Activated naive CD4-positive, alpha-beta T cell treated with anti-CD3 and anti-CD28 coated beads, Interleukin-2, amount 50 U/mL, for 24 hours (primary cell): ENCODE results near the gene SFRP4.

Experiments used
- H3K27ac Mint-ChIP-seq: one replicate; pipeline ENCODE4 v1.8.0; 2021; ENCODE audit warnings: mild to moderate bottlenecking, mixed read lengths
- H3K27me3 Mint-ChIP-seq: one replicate; pipeline ENCODE4 v1.8.0; 2021; ENCODE audit warnings: mixed read lengths
- H3K36me3 Mint-ChIP-seq: one replicate; pipeline ENCODE4 v1.8.0; 2021; ENCODE audit warnings: mixed read lengths
- H3K4me1 Mint-ChIP-seq: one replicate; pipeline ENCODE4 v1.8.0; 2021; ENCODE audit warnings: mixed read lengths
- H3K4me3 Mint-ChIP-seq: one replicate; pipeline ENCODE4 v1.8.0; 2021; ENCODE audit warnings: mild to moderate bottlenecking, mixed read lengths
- H3K9me3 Mint-ChIP-seq: one replicate; pipeline ENCODE4 v1.8.0; 2021; ENCODE audit warnings: mixed read lengths

The SFRP4 gene

GRCh38 chr7:37912756-37913155 lies 3.9 kb downstream of the SFRP4 start:
- no peaks in the 10 kb centered on the region for H3K36me3 Mint-ChIP-seq
- no peak overlapping the region for H3K4me3 Mint-ChIP-seq
- no peaks in the 10 kb centered on the region for H3K9me3 Mint-ChIP-seq
- peaks cover 12% of the 10 kb centered on the region for H3K4me1 Mint-ChIP-seq
- peaks cover 28% of the 10 kb centered on the region for H3K27me3 Mint-ChIP-seq
- H3K27ac Mint-ChIP-seq = no peak overlapping the region

GRCh38 chr7:37908221-37908788 lies 8.3 kb downstream of the SFRP4 start:
- Mint-ChIP-seq H3K9me3 (no peaks in the 10 kb centered on the region), H3K27me3 (peaks cover 11% of the 10 kb centered on the region), H3K4me3 (no peak overlapping the region), H3K4me1 (no peaks in the 10 kb centered on the region), H3K27ac (no peak overlapping the region), H3K36me3 (no peaks in the 10 kb centered on the region)

GRCh38 chr7:37901890-37902524 lies 14.6 kb downstream of the SFRP4 start:
- Mint-ChIP-seq H3K9me3 (no peaks in the 10 kb centered on the region), H3K27me3 (peaks cover 5% of the 10 kb centered on the region), H3K4me3 (no peak overlapping the region), H3K36me3 (no peaks in the 10 kb centered on the region), H3K27ac (no peak overlapping the region), H3K4me1 (no peaks in the 10 kb centered on the region)

- no peaks in the 10 kb centered on the region for H3K36me3 Mint-ChIP-seq
- H3K9me3 Mint-ChIP-seq = no peaks in the 10 kb centered on the region
- no peak overlapping the region for H3K27ac Mint-ChIP-seq
- peaks cover 4% of the 10 kb centered on the region for H3K27me3 Mint-ChIP-seq
- H3K4me1 Mint-ChIP-seq = no peaks in the 10 kb centered on the region
- no peak overlapping the region for H3K4me3 Mint-ChIP-seq
Measured at GRCh38 chr7:37901236-37901827, 15.3 kb downstream of the SFRP4 start.

- Mint-ChIP-seq H3K4me1 (no peaks in the 10 kb centered on the region), H3K27ac (no peak overlapping the region), H3K27me3 (peaks cover 4% of the 10 kb centered on the region), H3K4me3 (no peak overlapping the region), H3K9me3 (no peaks in the 10 kb centered on the region), H3K36me3 (no peaks in the 10 kb centered on the region)
Measured at GRCh38 chr7:37899712-37900247, 16.8 kb downstream of the SFRP4 start.

- Mint-ChIP-seq H3K4me3 (no peak overlapping the region), H3K36me3 (no peaks in the 10 kb centered on the region), H3K27ac (no peak overlapping the region), H3K4me1 (no peaks in the 10 kb centered on the region), H3K9me3 (no peaks in the 10 kb centered on the region), H3K27me3 (peaks cover 2% of the 10 kb centered on the region)
Measured at GRCh38 chr7:37894671-37895070, 21.9 kb downstream of the SFRP4 start.

GRCh38 chr7:37893359-37893758 lies 23.3 kb downstream of the SFRP4 start:
- Mint-ChIP-seq H3K36me3 (no peaks in the 10 kb centered on the region), H3K27ac (no peak overlapping the region), H3K4me3 (no peak overlapping the region), H3K4me1 (no peaks in the 10 kb centered on the region), H3K9me3 (no peaks in the 10 kb centered on the region), H3K27me3 (peaks cover 2% of the 10 kb centered on the region)

- H3K27me3 Mint-ChIP-seq = peaks cover 6% of the 10 kb centered on the region
- no peak overlapping the region for H3K4me3 Mint-ChIP-seq
- peaks cover 5% of the 10 kb centered on the region for H3K9me3 Mint-ChIP-seq
- H3K27ac Mint-ChIP-seq = no peak overlapping the region
- H3K4me1 Mint-ChIP-seq = no peaks in the 10 kb centered on the region
- H3K36me3 Mint-ChIP-seq = no peaks in the 10 kb centered on the region
Measured at GRCh38 chr7:37882086-37882485, 34.5 kb downstream of the SFRP4 start.
